Breast epithelium (tissue), 4 donors: ENCODE data around the gene ARIH1. TPM values are rescaled to one million over a fixed set of nuclear protein-coding genes. Genes with fewer than 3 reads are reported as not detected.
"Not testable (repeated sequence)": the region's sequence is repeated elsewhere in the genome, so short reads cannot be mapped to it uniquely, and the experiment has no call there.

ENCODE experiments used
- DNase-seq, 2 donors: peaks; one replicate each; pipeline ENCODE4 v3.0.0-alpha.2; 2019; ENCODE audit warnings: low spot score in 2 of 2
- H3K27ac ChIP-seq, 2 donors: fragments of 200-600 bp; sonication (generic) in 1 of 2; one replicate each; pipeline ENCODE4 v1.5.1; 2016 to 2019; ENCODE audit warnings: mild to moderate bottlenecking in 1 of 2
- H3K27me3 ChIP-seq, 2 donors: fragments of 200-600 bp; sonication (generic) in 1 of 2; one replicate each; pipeline versions ENCODE4 v1.5.1 to v1.6.0; 2017 to 2019; ENCODE audit warnings: control low read depth in 1 of 2, mild to moderate bottlenecking in 1 of 2
- H3K36me3 ChIP-seq: fragments of 200-600 bp; one replicate; pipeline ENCODE4 v1.5.1; 2019
- H3K4me1 ChIP-seq, 2 donors: fragments of 200-600 bp; sonication (generic); one replicate each; pipeline ENCODE4 v1.5.1; 2016 to 2019; ENCODE audit warnings: control low read depth in 1 of 2
- H3K4me3 ChIP-seq, 3 donors: fragments of 200-600 bp; sonication (generic); 1 replicate in 2 of 3; 2 replicates in 1 of 3; pipeline ENCODE4 v1.5.1; 2016 to 2019; ENCODE audit warnings: mild to moderate bottlenecking in 3 of 3, moderate library complexity in 2 of 3
- H3K9me3 ChIP-seq, 2 donors: fragments of 200-600 bp; sonication (generic) in 1 of 2; one replicate each; pipeline ENCODE4 v1.5.1; 2016 to 2019; ENCODE audit warnings: control low read depth in 1 of 2
- CTCF ChIP-seq, 3 donors: fragments of 450-650 bp; IDR thresholded peaks; one replicate each; pipeline ENCODE4 v1.5.1; 2016 to 2017; ENCODE audit warnings: antibody characterized with exemption in 3 of 3, mild to moderate bottlenecking in 3 of 3, moderate library complexity in 3 of 3
- POLR2A ChIP-seq: fragments of 450-650 bp; IDR thresholded peaks from one replicate; pipeline ENCODE4 v1.6.1; 2016; ENCODE audit warnings: antibody characterized with exemption, mild to moderate bottlenecking, moderate library complexity
- POLR2AphosphoS5 ChIP-seq, 3 donors: sonication (generic); formaldehyde crosslinking; IDR thresholded peaks; one replicate each; pipeline ENCODE4 v1.6.1; 2017; ENCODE audit warnings: antibody characterized with exemption in 3 of 3
- intact Hi-C: fragments of 100-400 bp; cut with DNase I; formaldehyde crosslinking; loops from one replicate; pipeline ENCODE4 v1.15.1; 2023; ENCODE audit warnings: low total_unique reads
- total RNA-seq, 3 donors: library from RNA; depleted of rRNA; stranded (reverse); fragments of >200 nt; gene quantifications; one replicate each; pipeline ENCODE4 v1.1.0, GENCODE V29; 2016

The ARIH1 gene
- 100 to 1,000 TPM in 1 of 3 donors, 10 to 100 TPM in 2; 54.1 to 106 (median 61.1) TPM for total RNA-seq

- TF ChIP-seq CTCF (IDR thresholded peaks at IDR 0.05) = peak in 1 of 3 donors; percentile 6
- peak; percentile 99 for TF ChIP-seq POLR2A
- TF ChIP-seq POLR2AphosphoS5 (IDR thresholded peaks at IDR 0.05) = peak; percentile 98 to 100 (median 99)
- peak within 1 kb of the TSS; percentile 88 to 93 (median 92) for H3K4me3 ChIP-seq
- H3K4me1 ChIP-seq = peaks cover 6 to 19% of the 10 kb centered on the region in 2 donors
- peak; percentile 95 to 99 for DNase-seq
- intact Hi-C loops = no loop called here
- H3K36me3 ChIP-seq = no peaks in the 10 kb centered on the region
- H3K27me3 ChIP-seq = no peaks in the 10 kb centered on the region
- H3K9me3 ChIP-seq = no peaks in the 10 kb centered on the region
- peak within 1 kb of the TSS; percentile 100 for H3K27ac ChIP-seq
Measured at GRCh38 chr15:72473614-72474465, at the start of gene ARIH1. Gene ARIH1 (plus strand): TSS chr15:72474330. CDS start chr15:72474640, 310 bp downstream.

- no peaks in the 10 kb centered on the region for H3K36me3 ChIP-seq
- H3K4me1 ChIP-seq = no peaks in the 10 kb centered on the region
- DNase-seq = no peak
- intact Hi-C loops = no loop called here
- TF ChIP-seq POLR2AphosphoS5 (IDR thresholded peaks at IDR 0.05) (no peak), CTCF (IDR thresholded peaks at IDR 0.05) (no peak), POLR2A (no peak)
- no peaks in the 10 kb centered on the region for H3K27me3 ChIP-seq
- no peak overlapping the region for H3K4me3 ChIP-seq
- H3K27ac ChIP-seq = no peak overlapping the region
- H3K9me3 ChIP-seq = peaks cover 4 to 7% of the 10 kb centered on the region in 2 donors
Measured at GRCh38 chr15:72426753-72427152, 47.4 kb upstream of the ARIH1 start.

GRCh38 chr15:72437650-72438316 lies 36.3 kb upstream of the ARIH1 start:
- peaks cover 11 to 20% of the 10 kb centered on the region in 2 donors for H3K9me3 ChIP-seq
- no peaks in the 10 kb centered on the region for H3K4me1 ChIP-seq
- no peak overlapping the region for H3K4me3 ChIP-seq
- H3K36me3 ChIP-seq = no peaks in the 10 kb centered on the region
- no peak for DNase-seq
- intact Hi-C loops = no loop called here
- no peak overlapping the region for H3K27ac ChIP-seq
- no peaks in the 10 kb centered on the region for H3K27me3 ChIP-seq
- TF ChIP-seq POLR2AphosphoS5 (IDR thresholded peaks at IDR 0.05) (no peak), POLR2A (no peak), CTCF (IDR thresholded peaks at IDR 0.05) (no peak)

GRCh38 chr15:72442848-72443247 lies 31.3 kb upstream of the ARIH1 start:
- H3K4me1 ChIP-seq, H3K9me3 ChIP-seq, DNase-seq, H3K4me3 ChIP-seq, H3K27me3 ChIP-seq, H3K27ac ChIP-seq, H3K36me3 ChIP-seq, intact Hi-C loops: not testable (repeated sequence)

- Histone ChIP-seq H3K27me3 (no peaks in the 10 kb centered on the region), H3K4me3 (no peak overlapping the region), H3K9me3 (no peaks in the 10 kb centered on the region), H3K4me1 (no peaks in the 10 kb centered on the region), H3K36me3 (no peaks in the 10 kb centered on the region), H3K27ac (no peak overlapping the region)
- intact Hi-C loops = no loop called here
- no peak for DNase-seq
- TF ChIP-seq POLR2A (no peak), POLR2AphosphoS5 (IDR thresholded peaks at IDR 0.05) (no peak)
Measured at GRCh38 chr15:72445426-72445825, 28.7 kb upstream of the ARIH1 start.

- no peak overlapping the region for H3K4me3 ChIP-seq
- no peaks in the 10 kb centered on the region for H3K27me3 ChIP-seq
- H3K4me1 ChIP-seq = no peaks in the 10 kb centered on the region
- no peaks in the 10 kb centered on the region for H3K36me3 ChIP-seq
- H3K27ac ChIP-seq = no peak overlapping the region
- no peak for DNase-seq
- intact Hi-C loops = no loop called here
- TF ChIP-seq POLR2A (no peak), CTCF (IDR thresholded peaks at IDR 0.05) (no peak), POLR2AphosphoS5 (IDR thresholded peaks at IDR 0.05) (no peak)
- no peaks in the 10 kb centered on the region for H3K9me3 ChIP-seq
Measured at GRCh38 chr15:72450805-72451204, 23.3 kb upstream of the ARIH1 start.
